ENCODE measurements around the gene MYH2. TPM values are rescaled to one million over a fixed set of nuclear protein-coding genes. Genes with fewer than 3 reads are reported as not detected.

MYH2 gene
- total and polyA plus RNA-seq, 2 of the 4 experiments (the other 2 are of a cell fraction) = not detected

GRCh38 chr17:10589553-10590145 lies 40.2 kb upstream of the MYH2 start:
- no peak for DNase-seq

More at GRCh38 chr17:10589553-10590145, 40.2 kb upstream of the MYH2 start:
- H3K56ac ChIP-seq (ENCODE audit: extremely low read depth, insufficient read depth, low read length) = no peak overlapping the region
- no peak overlapping the region for H3K27ac ChIP-seq (ENCODE audit: insufficient read depth, low read length)
- H3K79me1 ChIP-seq (ENCODE audit: low read depth in 1 of 2, low read length in 2 of 2) = no peaks in the 10 kb centered on the region
- no peaks in the 10 kb centered on the region for H3K9me1 ChIP-seq (ENCODE audit: insufficient read depth, low read length)
- no peaks in the 10 kb centered on the region for H4K20me1 ChIP-seq (ENCODE audit: insufficient read depth, low read length)
- H3K18ac ChIP-seq (ENCODE audit: low read depth, low read length) = no peak overlapping the region
- no peak overlapping the region for H3K23ac ChIP-seq (ENCODE audit: low read depth, low read length)
- no peak overlapping the region for H2BK15ac ChIP-seq (ENCODE audit: low read depth, low read length)
- H3K27me3 ChIP-seq (ENCODE audit: control insufficient read depth, insufficient read depth, low read length) = no peaks in the 10 kb centered on the region; the same call in 1 of the 2 replicates
- WGBS, 2 experiments (ENCODE audit: extremely low coverage in 2 of 2, insufficient read length in 1 of 2) = 100% methylated on average over 1 of the region's 8 CpGs; no CpG with 5 or more reads in 1 of the 2 experiments
- no peaks in the 10 kb centered on the region for H3K4me1 ChIP-seq (ENCODE audit: control insufficient read depth, insufficient read depth, low read length)
- H3K4me3 ChIP-seq (ENCODE audit: insufficient read depth, low read depth, low read length) = no peak overlapping the region
- no peak for ATAC-seq (ENCODE audit: low read depth)
- H3K9me3 ChIP-seq (ENCODE audit: control insufficient read depth, insufficient read depth, low read length) = no peaks in the 10 kb centered on the region
- ChIA-PET POLR2A (ENCODE audit: unreplicated experiment) (no interaction called here), CTCF (interaction anchor here (0.6 kb wide), 1 partner anchor 120 kb away, joined by 4 read pairs; no protein-coding TSS in a partner anchor)
- no peak overlapping the region for H2BK120ac ChIP-seq (ENCODE audit: low read depth, low read length)
- H2AFZ ChIP-seq (replicated peaks; ENCODE audit: low read length, poor library complexity) = no peak overlapping the region
- no peak overlapping the region for H2AK5ac ChIP-seq (ENCODE audit: low read depth, low read length)
- no peak overlapping the region for H2BK20ac ChIP-seq (ENCODE audit: low read depth, low read length)
- no peak overlapping the region for H3K9ac ChIP-seq (ENCODE audit: low read depth, low read length)
- no peak overlapping the region for H4K8ac ChIP-seq (ENCODE audit: low read depth in 2 of 2, low read length in 2 of 2)
- in situ Hi-C loops (cut with MboI; ENCODE audit: low sequenced_read_pairs) = no loop called here
- no peak overlapping the region for H2AK9ac ChIP-seq (replicated peaks; ENCODE audit: low read depth, low read length, poor library complexity)
- no peak overlapping the region for H3K14ac ChIP-seq (replicated peaks; ENCODE audit: low read depth, low read length)
- no TSS peak for BruUV-seq (replicated peaks)
- no peak overlapping the region for H4K5ac ChIP-seq (ENCODE audit: low read depth, low read length)
- TF ChIP-seq CEBPB (IDR thresholded peaks at IDR 0.05; ENCODE audit: low read depth, low read length) (no peak), CHD1 (IDR thresholded peaks at IDR 0.05; ENCODE audit: low read depth, low read length) (no peak), FOS (IDR thresholded peaks at IDR 0.05; ENCODE audit: low read depth, low read length) (no peak), SMC3 (IDR thresholded peaks at IDR 0.05; ENCODE audit: low read depth, low read length) (no peak), MAZ (IDR thresholded peaks at IDR 0.05; ENCODE audit: borderline replicate concordance, low read depth, low read length) (no peak), ELK1 (IDR thresholded peaks at IDR 0.05; ENCODE audit: borderline replicate concordance, low read depth, low read length) (no peak), NFE2L2 (IDR thresholded peaks at IDR 0.05; ENCODE audit: low read depth, low read length) (no peak), USF2 (IDR thresholded peaks at IDR 0.05; ENCODE audit: low read depth, low read length) (no peak), POLR2A (IDR thresholded peaks at IDR 0.05; ENCODE audit: low read depth, low read length) (no peak)
- H3K4me2 ChIP-seq (ENCODE audit: low read depth, low read length) = no peak overlapping the region
- no peak overlapping the region for H2BK5ac ChIP-seq (ENCODE audit: low read depth, low read length, poor library complexity, severe bottlenecking)
- no peaks in the 10 kb centered on the region for H3K36me3 ChIP-seq (ENCODE audit: control insufficient read depth, insufficient read depth, low read length)
- intact Hi-C loops (cut with micrococcal nuclease) = no loop called here
- dilution Hi-C loops (cut with HindIII; ENCODE audit: low sequenced_read_pairs, unreplicated experiment) = no loop called here
- no peak overlapping the region for H3K4ac ChIP-seq (ENCODE audit: low read depth, low read length)
- no peak overlapping the region for H4K91ac ChIP-seq (ENCODE audit: insufficient read depth, low read depth, low read length)
